Endothelial cell of umbilical vein (primary cell): ENCODE measurements around the gene KHK. TPM values are rescaled to one million over a fixed set of nuclear protein-coding genes. Genes with fewer than 3 reads are reported as not detected.

ENCODE experiments used
- BruUV-seq: library from RNA; stranded (reverse); fragments of 400-500 nt; replicated peaks from 2 replicates; lab custom pipeline; 2021; lab: Mats Ljungman, UMichigan
- CTCF ChIA-PET: fragments of 300-600, 350-600 bp; sonication (Branson Sonifier 250); formaldehyde crosslinking; loops from one replicate; lab custom pipeline; 2021; ENCODE audit warnings: antibody characterized with exemption, inconsistent platforms; lab: Charles Lee
- POLR2A ChIA-PET: fragments of 300-600, 350-600 bp; sonication (Branson Sonifier 250); formaldehyde crosslinking; loops from one replicate; lab custom pipeline; 2021; ENCODE audit warnings: antibody characterized with exemption, inconsistent platforms; lab: Charles Lee
- DNase-seq: peaks from one replicate; pipeline ENCODE4 v3.0.0-alpha.2; 2011; ENCODE audit warnings: low read depth, low spot score
- FAIRE-seq: peaks from 2 replicates; lab custom pipeline; 2011; peaks lifted over from hg19 to GRCh38; lab: Jason Lieb, UNC
- H2AFZ ChIP-seq: 2 replicates; pipeline ENCODE4 v1.6.0; 2012; ENCODE audit warnings: low read depth, low read length, control low read depth, inconsistent platforms
- H3K27ac ChIP-seq: 2 replicates; pipeline ENCODE4 v1.5.1; 2011; ENCODE audit warnings: low read depth, mild to moderate bottlenecking, control low read depth, low read length, moderate library complexity; ENCODE audit not compliant: insufficient read depth
- H3K27me3 ChIP-seq, 2 experiments: 2 replicates each; pipeline versions ENCODE4 v1.6.0 to v1.6.1; 2011; ENCODE audit warnings: low read length in 2 of 2, mixed read lengths in 1 of 2; ENCODE audit not compliant: control insufficient read depth in 2 of 2, insufficient read depth in 2 of 2
- H3K36me3 ChIP-seq, 2 experiments: 2 replicates in 1 of 2; 3 replicates in 1 of 2; pipeline ENCODE4 v1.5.1; 2011; ENCODE audit warnings: low read length in 2 of 2, mild to moderate bottlenecking in 1 of 2, moderate library complexity in 1 of 2; ENCODE audit not compliant: control insufficient read depth in 2 of 2, insufficient read depth in 2 of 2; ENCODE audit errors: extremely low read depth in 1 of 2
- H3K4me1 ChIP-seq: 3 replicates; pipeline ENCODE4 v1.5.1; 2011; ENCODE audit warnings: mild to moderate bottlenecking, low read length; ENCODE audit not compliant: control insufficient read depth, insufficient read depth; ENCODE audit errors: extremely low read depth
- H3K4me2 ChIP-seq: 2 replicates; pipeline ENCODE4 v1.6.1; 2011; ENCODE audit warnings: low read length, control low read depth, mixed read lengths; ENCODE audit not compliant: insufficient read depth
- H3K4me3 ChIP-seq, 3 experiments: fragments of 200-600 bp in 1 of 3; sonication (generic), shearing (Covaris generic) in 1 of 3; replicated peaks in 1 of 3; 2 replicates each; pipeline ENCODE4 v1.5.1; 2011 to 2016; ENCODE audit warnings: control low read depth in 3 of 3, low read length in 3 of 3, mild to moderate bottlenecking in 2 of 3, inconsistent platforms in 1 of 3, low read depth in 1 of 3, moderate library complexity in 1 of 3; ENCODE audit not compliant: insufficient read depth in 1 of 3
- H3K79me2 ChIP-seq: 2 replicates; pipeline ENCODE4 v1.6.0; 2012; ENCODE audit warnings: low read length, inconsistent platforms; ENCODE audit not compliant: control insufficient read depth, insufficient read depth
- H3K9ac ChIP-seq: replicated peaks from 2 replicates; pipeline ENCODE3; 2011; ENCODE audit warnings: low read length, control low read depth; ENCODE audit not compliant: insufficient read depth; ENCODE audit errors: extremely low read depth
- H3K9me1 ChIP-seq: replicated peaks from 3 replicates; pipeline ENCODE4 v1.6.0; 2011; ENCODE audit warnings: mild to moderate bottlenecking, low read length; ENCODE audit not compliant: control insufficient read depth, insufficient read depth; ENCODE audit errors: extremely low read depth
- H3K9me3 ChIP-seq: replicated peaks from 2 replicates; pipeline ENCODE4 v1.5.1; 2012; ENCODE audit warnings: low read length, inconsistent platforms; ENCODE audit not compliant: control insufficient read depth, insufficient read depth
- H4K20me1 ChIP-seq: replicated peaks from 2 replicates; pipeline ENCODE3; 2011; ENCODE audit warnings: mild to moderate bottlenecking, low read length; ENCODE audit not compliant: control insufficient read depth, insufficient read depth; ENCODE audit errors: extremely low read depth
- EZH2 ChIP-seq: IDR thresholded peaks from 2 replicates; pipeline ENCODE4 v1.6.1; 2012; ENCODE audit warnings: borderline replicate concordance, low read depth, mild to moderate bottlenecking, moderate library complexity, low read length, inconsistent platforms; ENCODE audit not compliant: severe bottlenecking
- FOS ChIP-seq: IDR thresholded peaks from 2 replicates; pipeline ENCODE4 v1.6.1; 2011; ENCODE audit warnings: mild to moderate bottlenecking, low read length, moderate library complexity, borderline replicate concordance; ENCODE audit not compliant: insufficient read depth
- GATA2 ChIP-seq: IDR thresholded peaks from 2 replicates; pipeline ENCODE4 v1.7.0; 2011; ENCODE audit warnings: low read depth, mild to moderate bottlenecking, moderate library complexity, mixed read lengths, low read length; ENCODE audit not compliant: insufficient read length, insufficient read depth
- JUN ChIP-seq: IDR thresholded peaks from 2 replicates; pipeline ENCODE4 v1.6.1; 2011; ENCODE audit warnings: borderline replicate concordance, low read depth; ENCODE audit not compliant: insufficient read length, insufficient read depth
- MYC ChIP-seq: IDR thresholded peaks from one replicate; pipeline ENCODE4 v1.6.1; 2011; ENCODE audit warnings: mild to moderate bottlenecking, low read depth, low read length
- POLR2A ChIP-seq: IDR thresholded peaks from 2 replicates; pipeline ENCODE4 v1.6.1; 2012; ENCODE audit warnings: low read depth, mild to moderate bottlenecking, control low read depth, low read length
- POLR2AphosphoS5 ChIP-seq: IDR thresholded peaks from 2 replicates; pipeline ENCODE4 v1.6.1; 2012; ENCODE audit warnings: low read depth, mild to moderate bottlenecking, control low read depth, low read length, moderate library complexity; ENCODE audit not compliant: insufficient read depth
- dilution Hi-C: fragments of 300-500 bp; cut with MboI; formaldehyde crosslinking; loops from one replicate; pipeline ENCODE4 v1.15.0; 2019; ENCODE audit warnings: low sequenced_read_pairs; ENCODE audit not compliant: extremely low pct_ligation_motif_present
- intact Hi-C: fragments of 100-400 bp; cut with micrococcal nuclease; formaldehyde crosslinking; loops from one replicate; pipeline ENCODE4 v1.10.0; 2022
- polyA plus RNA-seq, 4 experiments: library from polyadenylated mRNA; depleted of rRNA in 3 of 4; stranded (reverse) in 3 of 4; unstranded in 1 of 4; fragments of >200 nt; gene quantifications; 2 replicates each; pipeline versions ENCODE4 v1.2.1 to v1.2.3, GENCODE V29; 2011 to 2012; ENCODE audit warnings: missing spikeins in 1 of 4
- total RNA-seq: library from RNA; stranded (reverse); gene quantifications from 2 replicates; pipeline ENCODE4 v1.2.3, GENCODE V29; 2021
- TF ChIP-seq, protein P1 (sequence below): IDR thresholded peaks from 2 replicates; pipeline ENCODE4 v1.6.1; 2011; ENCODE audit not compliant: insufficient read depth, insufficient read length
- TF ChIP-seq, protein P2 (sequence below), 2 donors: IDR thresholded peaks; 1 replicate in 1 of 2; 2 replicates in 1 of 2; pipeline ENCODE4 v1.5.1; 2011; ENCODE audit warnings: low read length in 2 of 2, mild to moderate bottlenecking in 2 of 2, moderate library complexity in 2 of 2, control low read depth in 1 of 2, inconsistent platforms in 1 of 2, low read depth in 1 of 2; ENCODE audit not compliant: insufficient read depth in 1 of 2; ENCODE audit errors: extremely low read depth in 1 of 2

The KHK gene
- total and polyA plus RNA-seq, 2 donors (not counting 3 experiments of a cell fraction or from before 2014, with no cell fraction given), result 2.9 to 4.4 TPM

DNA sequence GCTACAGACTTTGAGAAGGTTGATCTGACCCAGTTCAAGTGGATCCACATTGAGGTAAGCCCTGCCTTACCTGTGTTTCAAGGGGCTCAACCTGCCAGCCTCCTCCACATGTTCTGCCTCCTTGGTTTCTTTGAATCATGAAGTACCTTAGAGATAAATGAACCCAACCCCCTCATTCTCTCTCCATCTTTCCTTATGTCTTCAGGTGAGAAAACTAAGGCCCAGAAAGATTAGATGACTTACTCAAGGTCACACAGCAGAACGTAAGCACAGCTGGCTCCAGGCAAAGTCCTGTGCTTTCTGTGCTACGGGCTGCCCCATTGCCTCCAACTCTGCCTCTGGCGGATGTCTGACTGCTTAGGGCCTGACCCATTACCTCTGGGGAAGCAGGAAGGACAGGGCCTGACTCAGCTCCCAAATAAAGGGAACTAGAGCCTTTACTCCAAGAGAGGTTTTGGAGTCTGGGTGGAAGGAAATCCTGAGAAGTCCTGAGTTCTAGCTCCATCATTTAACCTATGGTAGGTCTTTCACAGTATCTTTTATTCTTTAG, 10.3 kb downstream of the KHK start:
- TF ChIP-seq JUN (no peak), EZH2 (no peak), POLR2A (no peak), GATA2 (no peak), MYC (no peak), FOS (no peak), POLR2AphosphoS5 (no peak)
- TF ChIP-seq, protein P1, sequence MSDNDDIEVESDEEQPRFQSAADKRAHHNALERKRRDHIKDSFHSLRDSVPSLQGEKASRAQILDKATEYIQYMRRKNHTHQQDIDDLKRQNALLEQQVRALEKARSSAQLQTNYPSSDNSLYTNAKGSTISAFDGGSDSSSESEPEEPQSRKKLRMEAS, result no peak
- TF ChIP-seq, protein P2, sequence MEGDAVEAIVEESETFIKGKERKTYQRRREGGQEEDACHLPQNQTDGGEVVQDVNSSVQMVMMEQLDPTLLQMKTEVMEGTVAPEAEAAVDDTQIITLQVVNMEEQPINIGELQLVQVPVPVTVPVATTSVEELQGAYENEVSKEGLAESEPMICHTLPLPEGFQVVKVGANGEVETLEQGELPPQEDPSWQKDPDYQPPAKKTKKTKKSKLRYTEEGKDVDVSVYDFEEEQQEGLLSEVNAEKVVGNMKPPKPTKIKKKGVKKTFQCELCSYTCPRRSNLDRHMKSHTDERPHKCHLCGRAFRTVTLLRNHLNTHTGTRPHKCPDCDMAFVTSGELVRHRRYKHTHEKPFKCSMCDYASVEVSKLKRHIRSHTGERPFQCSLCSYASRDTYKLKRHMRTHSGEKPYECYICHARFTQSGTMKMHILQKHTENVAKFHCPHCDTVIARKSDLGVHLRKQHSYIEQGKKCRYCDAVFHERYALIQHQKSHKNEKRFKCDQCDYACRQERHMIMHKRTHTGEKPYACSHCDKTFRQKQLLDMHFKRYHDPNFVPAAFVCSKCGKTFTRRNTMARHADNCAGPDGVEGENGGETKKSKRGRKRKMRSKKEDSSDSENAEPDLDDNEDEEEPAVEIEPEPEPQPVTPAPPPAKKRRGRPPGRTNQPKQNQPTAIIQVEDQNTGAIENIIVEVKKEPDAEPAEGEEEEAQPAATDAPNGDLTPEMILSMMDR (IDR thresholded peaks at IDR 0.05; ENCODE audit: extremely low read depth in 1 of 2, insufficient read depth in 1 of 2, low read depth in 1 of 2, low read length in 2 of 2), result no peak
- H3K36me3 ChIP-seq, result no peaks in the 10 kb centered on the region
- intact Hi-C loops (loop anchor here (2.0 to 5.0 kb wide), 3 partner anchors 75 to 260 kb away; partner anchors contain the start of genes ATRAID, GTF3C2 and SLC5A6), dilution Hi-C loops (no loop called here)
- no peak overlapping the region for H3K4me3 ChIP-seq
- no peak overlapping the region for H3K27ac ChIP-seq
- peak overlapping the region; percentile 65 for H2AFZ ChIP-seq
- ChIA-PET POLR2A (no interaction called here), CTCF (interaction anchor here (0.6 to 8.2 kb wide), 12 partner anchors 9 to 251 kb away, joined by 3 to 152 read pairs (median 4); no protein-coding TSS in a partner anchor)
- H3K9ac ChIP-seq, result no peak overlapping the region
- no peaks in the 10 kb centered on the region for H3K4me1 ChIP-seq
- FAIRE-seq (no peak), DNase-seq (no peak)
- H3K27me3 ChIP-seq, result no peaks in the 10 kb centered on the region
- H4K20me1 ChIP-seq, result no peaks in the 10 kb centered on the region
- no peaks in the 10 kb centered on the region for H3K79me2 ChIP-seq
- H3K9me3 ChIP-seq, result no peaks in the 10 kb centered on the region
- H3K9me1 ChIP-seq, result no peaks in the 10 kb centered on the region
- no peak overlapping the region for H3K4me2 ChIP-seq
- no TSS peak for BruUV-seq
